ENCODE results near the gene XRCC5. TPM values are rescaled to one million over a fixed set of nuclear protein-coding genes. Genes with fewer than 3 reads are reported as not detected.

The XRCC5 gene
- total RNA-seq, 2 donors from 2014 or later: 205 to 244 TPM

GRCh38 chr2:216130346-216130971 lies 21.3 kb downstream of the XRCC5 start:
- H3K27me3 ChIP-seq: no peaks in the 10 kb centered on the region
- peaks cover 31% of the 10 kb centered on the region for H3K36me3 ChIP-seq
- H3K27ac ChIP-seq: no peak overlapping the region
- no peak overlapping the region for H3K4me3 ChIP-seq
- no peak for DNase-seq
- no peaks in the 10 kb centered on the region for H3K9me3 ChIP-seq
- no peak for TF ChIP-seq CTCF (IDR thresholded peaks at IDR 0.05)
- intact Hi-C loops (cut with DNase I): no loop called here
- H3K9ac ChIP-seq (ENCODE audit: low read depth in 2 of 2, low read length in 2 of 2): no peak overlapping the region
- no peaks in the 10 kb centered on the region for H3K4me1 ChIP-seq

- no peak overlapping the region for H3K4me3 ChIP-seq
- H3K9me3 ChIP-seq: no peaks in the 10 kb centered on the region
- intact Hi-C loops (cut with DNase I): no loop called here
- H3K27me3 ChIP-seq: no peaks in the 10 kb centered on the region
- no peaks in the 10 kb centered on the region for H3K4me1 ChIP-seq
- H3K9ac ChIP-seq (ENCODE audit: low read depth in 2 of 2, low read length in 2 of 2): no peak overlapping the region
- H3K36me3 ChIP-seq: peaks cover 32% of the 10 kb centered on the region
- TF ChIP-seq CTCF (IDR thresholded peaks at IDR 0.05): no peak
- DNase-seq: no peak
- no peak overlapping the region for H3K27ac ChIP-seq
Measured at GRCh38 chr2:216131175-216131926, 22.2 kb downstream of the XRCC5 start.

GRCh38 chr2:216132585-216132984 lies 23.4 kb downstream of the XRCC5 start:
- Histone ChIP-seq H3K4me1 (no peaks in the 10 kb centered on the region), H3K27ac (no peak overlapping the region), H3K4me3 (no peak overlapping the region), H3K9me3 (no peaks in the 10 kb centered on the region), H3K9ac (ENCODE audit: low read depth in 2 of 2, low read length in 2 of 2) (no peak overlapping the region), H3K36me3 (peaks cover 29% of the 10 kb centered on the region), H3K27me3 (no peaks in the 10 kb centered on the region)
- intact Hi-C loops (cut with DNase I): no loop called here
- TF ChIP-seq CTCF (IDR thresholded peaks at IDR 0.05): no peak
- no peak for DNase-seq

- no peaks in the 10 kb centered on the region for H3K4me1 ChIP-seq
- intact Hi-C loops (cut with DNase I): no loop called here
- peaks cover 33% of the 10 kb centered on the region for H3K36me3 ChIP-seq
- no peaks in the 10 kb centered on the region for H3K27me3 ChIP-seq
- H3K9ac ChIP-seq (ENCODE audit: low read depth in 2 of 2, low read length in 2 of 2): no peak overlapping the region
- H3K4me3 ChIP-seq: no peak overlapping the region
- DNase-seq: no peak
- TF ChIP-seq CTCF (IDR thresholded peaks at IDR 0.05): no peak
- no peaks in the 10 kb centered on the region for H3K9me3 ChIP-seq
- no peak overlapping the region for H3K27ac ChIP-seq
Measured at GRCh38 chr2:216133397-216133796, 24.2 kb downstream of the XRCC5 start.

DNA sequence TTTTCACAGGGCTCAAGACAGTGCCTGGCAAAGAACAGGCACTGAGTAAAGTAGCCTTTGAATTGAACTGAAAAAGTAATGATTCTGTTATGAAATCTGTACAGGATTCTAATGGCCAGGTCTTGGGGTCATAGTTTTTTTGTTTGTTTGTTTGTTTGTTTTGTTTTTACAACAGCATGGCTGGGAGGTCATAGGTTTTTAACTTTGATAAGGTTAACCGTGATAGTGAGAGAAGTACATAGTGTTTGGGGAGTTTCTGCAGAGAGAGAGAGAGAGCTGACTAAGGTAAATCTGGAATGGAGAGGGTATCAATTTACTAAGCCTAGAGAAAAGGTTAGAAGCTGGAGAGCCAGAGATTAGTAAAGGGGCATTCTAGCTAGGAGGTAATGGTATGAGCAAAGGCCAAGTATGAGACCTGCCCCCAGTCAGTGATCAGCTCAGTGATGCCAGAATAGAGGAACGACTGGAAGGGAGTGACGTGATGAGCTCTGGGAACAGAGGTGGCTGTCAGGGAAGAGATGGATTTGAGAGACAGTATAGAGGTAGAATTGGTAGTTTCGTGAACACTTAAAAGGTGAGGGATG lies 25.9 kb downstream of the XRCC5 start:
- H3K9me3 ChIP-seq: no peaks in the 10 kb centered on the region
- intact Hi-C loops (cut with DNase I): no loop called here
- H3K27me3 ChIP-seq: no peaks in the 10 kb centered on the region
- peaks cover 37% of the 10 kb centered on the region for H3K36me3 ChIP-seq
- no peaks in the 10 kb centered on the region for H3K4me1 ChIP-seq
- no peak for DNase-seq
- no peak for TF ChIP-seq CTCF (IDR thresholded peaks at IDR 0.05)
- H3K27ac ChIP-seq: no peak overlapping the region
- H3K4me3 ChIP-seq: no peak overlapping the region
- H3K9ac ChIP-seq (ENCODE audit: low read depth in 2 of 2, low read length in 2 of 2): no peak overlapping the region

Data from colonic mucosa (tissue), 4 donors.